ENCODE measurements around the gene MAP10.

Gene MAP10

DNA sequence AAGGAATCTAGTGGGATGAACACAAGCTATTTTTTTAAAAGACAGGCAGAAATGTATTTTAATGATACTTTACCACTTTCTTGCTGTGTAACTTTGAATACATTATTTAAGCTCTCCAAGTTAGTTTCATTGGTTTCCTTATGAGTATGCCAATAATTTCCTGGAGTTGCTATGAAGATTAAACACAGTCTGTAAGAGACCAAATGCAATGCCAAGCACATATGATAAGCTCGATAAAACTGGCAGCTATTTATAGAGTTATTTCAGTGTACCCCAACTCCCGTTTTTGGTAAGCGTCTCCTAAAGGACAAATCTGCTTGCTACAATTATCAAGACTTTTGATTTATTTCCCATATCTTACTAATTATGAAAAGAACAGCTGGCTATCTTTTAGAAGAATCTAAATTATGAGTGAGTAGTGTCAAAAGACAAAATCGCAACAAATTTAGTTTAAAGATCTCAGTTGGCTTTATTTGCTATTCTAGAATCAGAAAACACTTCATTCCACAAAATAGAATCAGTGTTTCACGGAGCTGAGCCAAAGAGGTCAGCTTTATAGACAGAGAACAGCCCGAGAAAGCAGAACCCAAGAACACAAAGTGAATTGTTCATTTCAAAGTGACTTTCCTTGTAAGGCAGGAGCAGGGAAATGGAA, 7.2 kb upstream of the MAP10 start:
- DNase-seq: no peak

DNA sequence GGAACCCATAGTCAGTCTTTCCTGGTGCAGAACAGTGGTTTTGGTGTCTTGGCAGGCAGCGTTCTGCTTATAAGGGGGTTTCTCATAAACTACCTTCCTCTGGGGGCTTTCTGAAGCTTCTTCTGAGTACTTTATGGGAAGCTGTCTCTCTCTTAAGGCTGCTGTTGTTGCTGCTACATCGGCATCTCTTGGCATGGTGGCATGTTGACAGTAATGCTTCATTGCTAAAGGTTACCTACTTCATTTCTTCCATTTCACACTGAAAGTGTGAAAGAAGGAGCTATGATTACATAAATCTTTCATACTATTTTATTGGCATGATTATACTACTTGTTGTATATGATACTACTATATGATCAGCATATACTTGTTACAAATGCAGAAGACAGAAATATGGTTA, 6.3 kb upstream of the MAP10 start:
- no peak for DNase-seq

DNA sequence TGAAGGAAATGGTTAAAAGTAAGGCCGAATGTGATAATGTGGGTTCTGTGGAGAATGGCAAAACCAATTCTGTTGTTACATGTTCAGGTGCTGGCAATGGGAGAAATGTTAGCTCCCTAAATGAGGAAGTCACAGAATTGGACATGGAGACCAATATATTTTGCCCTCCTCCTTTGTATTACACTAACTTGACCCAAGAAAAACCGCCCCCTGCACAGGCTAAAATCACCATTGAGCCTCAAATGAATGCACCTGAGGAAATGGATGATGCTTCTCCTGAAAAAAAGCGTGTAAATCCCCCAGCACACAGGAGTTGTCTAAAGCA, 932 bp downstream of the MAP10 start:
- DNase-seq: no peak

DNA sequence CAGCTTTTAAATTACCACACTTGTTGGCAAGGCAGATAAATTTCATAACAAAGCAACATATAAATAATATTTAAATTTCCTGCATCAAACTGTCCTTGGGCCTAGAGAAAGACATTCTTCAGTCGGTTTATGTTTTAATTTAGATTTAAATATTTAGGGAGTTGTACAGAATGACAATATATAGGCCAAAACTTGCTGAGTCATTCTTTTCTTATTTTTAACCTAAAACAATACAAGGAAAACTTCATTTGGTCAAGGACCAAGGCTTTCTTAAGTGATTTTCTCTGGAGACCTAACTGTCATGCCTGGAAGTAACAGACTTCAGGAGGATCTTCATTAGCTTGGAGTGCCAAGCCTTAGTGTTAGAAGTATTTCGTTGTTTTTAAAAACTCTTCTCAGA, 5.6 kb downstream of the MAP10 start:
- DNase-seq: no peak

DNA sequence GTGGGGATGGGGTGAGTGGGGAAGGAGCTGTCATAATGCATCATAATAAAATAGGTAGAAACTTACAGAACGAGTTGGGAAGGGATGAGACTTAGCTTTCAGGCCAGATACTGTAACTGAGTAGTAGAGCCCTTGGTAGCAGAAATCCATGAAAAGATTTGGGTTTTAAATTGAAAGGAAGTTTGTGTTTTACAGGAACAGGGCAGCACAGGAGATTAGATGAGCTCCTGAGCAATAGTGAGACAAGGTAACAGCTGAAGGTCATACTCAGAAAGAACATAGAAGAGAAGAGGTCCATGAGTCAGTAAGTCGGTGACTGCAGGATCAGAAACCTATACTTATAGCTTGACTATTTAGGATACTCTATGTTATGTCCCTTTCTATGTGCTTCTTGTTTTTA, 7.3 kb downstream of the MAP10 start:
- no peak for DNase-seq

DNA sequence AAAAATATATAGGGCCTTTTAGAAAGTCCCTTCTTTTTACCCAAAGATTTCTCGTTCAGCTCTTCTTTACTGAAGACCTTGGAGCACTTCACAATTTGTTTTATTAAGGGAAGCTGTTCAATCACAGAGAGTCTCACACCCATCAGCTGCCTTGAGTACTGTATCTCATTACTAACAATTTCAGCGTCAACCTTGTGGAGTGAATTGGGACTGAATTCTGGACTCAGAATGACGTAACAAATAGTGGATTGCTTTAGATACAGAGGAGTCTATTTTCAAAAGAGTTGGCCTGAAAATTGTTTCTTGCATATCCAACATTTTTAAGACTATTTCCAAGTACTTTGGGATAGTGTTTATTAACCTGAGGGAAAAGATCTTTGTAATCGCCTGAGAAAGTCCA, 7.9 kb downstream of the MAP10 start:
- no peak for DNase-seq

DNA sequence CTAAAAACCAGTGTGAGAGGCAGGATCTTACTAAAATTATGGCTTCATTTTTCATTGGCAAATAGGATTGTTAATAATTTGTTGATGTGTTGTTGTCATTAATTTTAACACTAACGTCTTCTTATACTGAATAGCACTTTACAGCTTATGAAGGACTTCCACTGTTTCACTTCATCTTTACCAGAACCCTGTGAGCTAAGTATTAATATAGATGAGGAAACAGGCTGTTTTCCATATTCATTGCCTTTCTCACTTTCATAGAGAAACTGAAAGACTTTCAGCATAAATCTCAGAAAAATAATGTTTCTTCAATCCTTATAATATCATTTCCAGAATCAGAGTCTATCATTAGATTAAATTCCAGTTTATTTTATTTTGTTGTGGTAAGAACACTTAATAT, 8.5 kb downstream of the MAP10 start:
- no peak for DNase-seq

DNA sequence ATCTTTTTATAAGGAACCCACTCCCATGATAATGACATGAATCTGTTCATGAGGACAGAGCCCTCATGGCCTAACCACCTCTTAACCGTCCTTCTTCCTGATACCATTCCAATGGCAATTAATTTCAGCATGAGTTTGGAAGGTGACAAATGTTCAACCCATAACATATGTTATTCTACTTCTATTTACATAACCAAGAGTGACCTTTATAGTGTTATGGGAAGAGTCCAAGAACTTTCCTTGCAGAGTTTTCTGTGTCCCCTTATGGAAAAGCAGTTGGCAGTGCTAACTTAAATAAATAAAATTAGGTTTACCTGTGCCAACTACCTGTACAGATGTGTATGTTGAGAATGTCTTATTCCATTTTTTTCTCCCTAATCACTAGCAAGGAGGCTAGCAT, 11.1 kb downstream of the MAP10 start:
- DNase-seq: no peak

DNA sequence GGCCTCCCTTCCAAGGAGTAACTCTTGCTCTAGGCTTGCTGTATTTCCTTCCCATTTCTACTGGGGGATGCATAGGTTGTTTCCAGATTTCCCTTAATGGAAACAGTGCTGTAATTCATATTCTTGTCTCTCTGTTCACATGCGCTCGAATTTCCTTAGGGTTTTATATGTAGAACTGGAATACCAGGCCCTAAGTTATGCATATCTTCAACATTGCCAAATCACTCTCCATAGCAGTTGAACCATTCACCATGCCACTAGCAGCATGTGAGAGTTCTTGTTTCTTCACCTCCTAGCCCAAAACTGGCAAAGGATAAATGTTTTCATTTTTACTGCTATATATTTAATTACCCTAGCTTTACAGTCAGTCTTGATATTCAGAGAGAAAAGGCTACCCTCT, 12.8 kb downstream of the MAP10 start:
- DNase-seq: no peak

DNA sequence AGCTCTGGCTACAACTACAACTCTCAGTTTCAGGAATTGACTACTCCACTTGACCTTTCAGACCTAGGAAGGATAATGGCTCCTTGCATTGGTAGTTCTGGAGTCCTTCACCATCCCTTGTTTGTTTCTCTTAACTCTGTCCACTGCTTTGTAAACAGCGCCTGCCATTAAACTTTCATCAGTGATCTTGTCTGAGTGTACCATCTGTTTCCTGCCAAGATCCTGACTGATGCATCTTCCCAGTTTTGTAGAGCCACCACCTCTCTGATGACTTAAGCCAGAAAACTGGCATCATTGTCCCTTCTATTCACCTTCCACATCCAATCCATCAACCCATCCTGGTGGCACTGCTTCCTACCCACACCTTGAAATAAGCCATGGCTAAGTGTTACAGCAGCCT, 15.2 kb downstream of the MAP10 start:
- no peak for DNase-seq

DNA sequence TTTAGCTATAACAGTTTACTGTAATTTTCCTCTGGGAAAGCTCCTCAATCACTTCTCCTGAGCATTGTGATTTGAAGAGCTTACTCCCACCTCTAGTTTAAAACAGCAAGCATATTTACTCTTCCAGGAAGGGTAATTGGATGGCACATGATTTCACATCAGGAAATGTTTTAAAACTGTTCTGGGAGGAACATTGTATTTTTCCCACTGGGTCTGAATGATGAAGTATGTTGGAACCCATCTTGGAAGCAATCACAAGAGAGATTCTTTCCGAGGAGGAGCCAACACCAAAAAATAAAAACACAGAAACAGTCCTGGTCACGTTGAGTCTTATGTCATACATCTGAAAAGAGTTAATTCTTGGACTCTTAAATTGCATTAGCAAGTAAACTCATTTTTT, 17.3 kb downstream of the MAP10 start:
- DNase-seq: no peak

DNA sequence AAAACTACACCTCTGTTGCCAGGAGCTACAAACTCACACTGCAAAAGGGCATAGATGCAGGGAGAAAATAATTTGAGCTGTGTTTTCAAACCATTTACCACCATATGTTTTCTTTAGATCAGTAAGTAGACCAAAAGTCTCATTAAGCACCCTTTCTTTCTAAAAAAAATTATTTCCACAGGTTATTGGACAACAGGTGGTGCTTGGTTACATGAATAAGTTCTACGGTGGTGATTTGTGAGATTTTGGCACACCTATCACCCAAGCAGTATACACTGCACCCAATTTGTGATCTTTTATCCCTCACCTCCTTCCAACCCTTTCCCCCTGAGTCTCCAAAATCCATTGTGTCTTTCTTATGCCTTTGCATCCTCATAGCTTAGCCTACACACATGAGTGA, 21.1 kb downstream of the MAP10 start:
- no peak for DNase-seq

DNA sequence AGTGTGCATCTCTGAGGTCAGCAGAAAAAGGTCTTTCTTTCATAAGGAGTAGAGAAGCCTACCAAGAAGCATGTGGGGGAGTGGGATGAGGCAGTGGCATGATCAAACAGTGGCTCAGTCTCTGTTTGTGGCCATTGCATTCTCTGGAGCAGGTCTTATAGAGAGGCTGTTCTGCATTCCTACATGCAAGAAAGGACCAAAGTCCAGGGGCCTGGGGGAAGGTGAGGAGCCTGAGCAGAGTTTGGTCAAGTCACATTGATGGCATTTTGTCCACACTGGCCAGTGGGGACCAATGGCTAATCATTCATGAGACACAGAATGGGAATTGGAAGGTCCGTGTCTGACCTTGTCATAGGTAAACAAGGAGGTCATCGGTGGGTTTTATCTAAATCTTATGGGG, 25.4 kb downstream of the MAP10 start:
- no peak for DNase-seq

DNA sequence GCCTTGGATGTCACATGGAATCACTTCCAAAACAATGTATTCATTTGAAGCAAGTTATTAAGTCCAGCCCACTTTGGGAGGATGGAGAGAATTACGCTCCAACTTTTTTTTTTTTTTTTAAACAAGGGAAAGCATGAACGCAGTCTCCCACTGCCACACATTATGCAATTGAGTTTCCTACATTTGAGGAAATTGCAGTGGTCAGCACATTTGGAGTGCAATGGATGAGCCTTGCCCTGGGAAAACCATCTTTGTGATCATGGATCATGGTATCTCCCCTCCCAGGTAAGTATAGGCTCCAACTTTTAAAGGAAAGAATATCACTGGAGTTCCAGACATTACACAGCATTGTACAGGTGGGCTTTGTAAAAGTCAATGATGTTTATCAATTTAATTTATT, 26.7 kb downstream of the MAP10 start:
- no peak for DNase-seq

DNA sequence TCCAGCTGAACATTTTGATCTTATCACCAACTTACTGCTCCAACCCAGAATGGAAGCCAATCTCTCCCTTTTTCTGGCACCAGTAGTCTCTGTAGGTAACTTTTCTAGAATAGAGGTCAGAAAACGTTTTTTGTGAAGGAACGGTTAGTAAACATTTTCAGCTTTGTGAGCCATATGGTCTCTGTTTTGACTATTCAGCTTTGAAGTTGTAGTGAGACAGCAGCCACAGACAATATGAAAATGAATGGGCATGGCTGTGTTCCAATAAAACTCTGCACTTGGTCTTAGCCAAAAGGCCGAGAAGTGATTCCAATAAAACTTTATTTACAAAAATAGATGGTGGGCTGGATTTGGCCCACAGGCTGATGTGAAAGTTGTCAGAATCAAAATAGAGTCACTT, 28.9 kb downstream of the MAP10 start:
- no peak for DNase-seq

DNA sequence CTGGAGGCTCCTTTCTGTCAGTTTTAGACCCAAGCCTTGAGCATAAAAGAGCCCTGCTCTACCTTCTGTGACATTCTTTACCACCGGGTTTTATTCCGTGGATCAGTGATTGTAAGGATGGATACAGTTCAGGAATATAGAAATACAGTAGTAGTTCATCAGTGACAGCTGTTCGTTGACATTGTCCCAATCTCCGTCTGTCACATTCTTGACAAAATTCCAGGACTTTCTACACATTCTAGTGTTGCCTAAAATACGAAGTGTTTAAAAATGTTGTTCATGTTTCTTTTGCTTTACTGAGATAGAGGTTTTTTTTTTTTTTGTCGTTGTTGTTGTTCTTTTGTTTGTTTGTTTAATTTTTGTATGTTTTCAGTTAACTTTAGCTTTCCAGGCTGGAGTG, 29.9 kb downstream of the MAP10 start:
- no peak for DNase-seq

DNA sequence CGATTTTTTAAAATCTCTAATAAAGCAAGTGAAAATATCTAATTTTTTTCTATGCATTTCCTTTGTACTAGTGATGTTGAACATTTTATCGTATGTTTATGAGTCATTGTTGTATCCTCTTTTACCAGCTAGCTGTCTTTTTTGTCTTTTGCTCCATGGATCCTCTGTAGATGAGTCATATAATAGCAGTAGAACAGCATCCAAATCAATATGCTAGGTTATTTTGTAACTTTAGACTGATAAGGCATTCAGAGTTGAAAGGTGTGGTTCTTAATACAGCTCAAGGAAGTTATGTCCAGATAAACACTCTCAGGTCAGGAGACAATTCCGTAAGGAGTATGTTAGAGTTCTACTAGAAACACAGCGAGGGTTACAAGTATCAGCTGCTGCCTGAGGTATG, 31.9 kb downstream of the MAP10 start:
- DNase-seq: no peak

DNA sequence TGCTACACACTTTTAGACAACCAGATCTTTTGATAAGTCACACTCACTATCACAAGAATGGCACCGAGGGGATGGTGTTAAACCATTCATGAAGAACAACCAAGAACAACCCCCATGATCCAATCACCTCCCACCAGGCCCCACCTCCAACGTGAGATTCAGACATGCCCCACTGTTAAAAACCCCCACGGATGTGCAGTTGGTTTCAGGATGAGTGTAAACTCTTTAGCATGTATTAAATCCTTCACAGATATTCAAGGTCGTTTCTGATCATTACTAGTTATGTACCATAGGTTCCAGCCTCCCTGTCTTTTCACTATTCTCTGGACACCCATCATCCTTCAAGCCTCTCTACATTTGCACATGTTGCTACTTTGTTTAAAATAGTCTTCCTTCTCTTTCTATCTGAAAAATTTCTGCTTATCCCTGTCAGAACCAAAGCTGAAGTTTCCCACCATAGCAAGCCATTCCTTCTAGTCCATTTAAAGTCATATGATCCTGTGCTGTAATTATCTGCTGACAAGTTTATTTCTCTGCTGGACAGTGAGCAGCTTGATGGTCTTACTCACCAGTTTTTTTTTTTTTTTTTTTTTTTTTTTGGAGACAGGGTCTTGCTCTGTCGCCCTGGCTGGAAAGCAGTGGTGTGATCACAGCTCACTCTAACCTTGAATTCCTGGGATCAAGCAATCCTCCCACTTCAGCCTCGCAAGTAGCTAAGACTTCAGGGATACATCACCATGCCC, 36.8 kb downstream of the MAP10 start:
- no peak for DNase-seq

DNA sequence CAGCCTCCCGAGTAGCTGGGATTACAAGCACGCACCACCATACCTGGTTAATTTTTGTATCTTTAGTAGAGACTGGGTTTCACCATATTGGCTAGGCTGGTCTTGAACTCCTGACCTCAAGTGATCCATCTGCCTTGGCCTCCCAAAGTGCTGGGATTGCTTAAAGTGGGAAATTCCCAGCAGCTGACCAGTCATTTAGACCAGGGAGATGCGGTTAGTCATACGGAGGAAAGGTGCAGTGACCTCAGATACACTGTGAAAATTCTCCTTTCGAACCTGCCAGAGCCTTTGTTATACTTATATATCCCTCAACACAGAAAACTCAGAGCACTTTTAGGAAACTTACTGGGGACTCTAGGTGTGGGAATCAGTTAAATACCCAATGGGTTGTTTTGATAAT, 39.6 kb downstream of the MAP10 start:
- DNase-seq: no peak

DNA sequence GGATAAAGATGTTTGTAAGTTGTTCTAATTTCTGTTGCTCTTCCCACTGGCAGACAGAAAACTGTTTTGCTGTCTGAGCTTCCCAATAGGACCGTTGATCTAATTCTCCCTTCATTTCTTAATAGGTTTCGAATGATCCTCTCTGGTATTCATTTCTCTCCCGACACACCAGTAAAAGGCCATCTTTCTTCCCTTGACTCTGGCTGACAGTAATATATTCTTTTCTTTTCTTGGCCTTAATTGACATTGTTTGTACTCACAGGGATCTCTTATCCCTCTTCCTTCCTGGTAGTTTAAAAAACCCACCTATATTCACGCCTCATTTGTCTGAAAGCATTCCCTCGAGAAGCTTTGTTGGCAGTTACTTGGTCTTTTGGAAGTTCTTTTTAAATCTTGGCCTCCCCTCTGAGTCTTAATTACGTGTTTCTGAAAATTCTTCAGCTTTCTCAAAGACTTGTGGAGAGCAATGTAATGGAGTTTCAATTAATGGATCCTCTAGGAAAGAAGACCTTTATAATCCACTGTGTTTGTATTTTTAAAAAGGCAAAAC, 40.3 kb downstream of the MAP10 start:
- no peak for DNase-seq

DNA sequence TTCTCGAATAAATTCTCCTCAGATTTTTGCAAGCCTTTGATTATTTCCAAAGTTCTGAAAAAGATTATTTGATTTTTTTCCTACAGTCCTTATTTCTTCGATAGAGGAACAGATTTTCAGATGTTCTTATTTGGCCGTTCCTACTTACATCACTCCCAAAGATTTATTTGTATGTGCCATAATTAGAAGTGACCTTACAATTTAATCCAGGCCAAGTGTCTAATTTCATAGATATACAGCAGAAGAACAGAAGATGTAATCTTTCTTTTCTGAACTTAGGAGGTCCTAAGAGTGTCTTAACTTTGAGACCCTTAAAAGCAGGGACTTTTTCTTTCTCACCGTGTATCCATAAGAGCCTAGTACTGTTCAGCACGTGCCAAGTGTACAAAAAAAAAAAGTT, 46.3 kb downstream of the MAP10 start:
- no peak for DNase-seq

DNA sequence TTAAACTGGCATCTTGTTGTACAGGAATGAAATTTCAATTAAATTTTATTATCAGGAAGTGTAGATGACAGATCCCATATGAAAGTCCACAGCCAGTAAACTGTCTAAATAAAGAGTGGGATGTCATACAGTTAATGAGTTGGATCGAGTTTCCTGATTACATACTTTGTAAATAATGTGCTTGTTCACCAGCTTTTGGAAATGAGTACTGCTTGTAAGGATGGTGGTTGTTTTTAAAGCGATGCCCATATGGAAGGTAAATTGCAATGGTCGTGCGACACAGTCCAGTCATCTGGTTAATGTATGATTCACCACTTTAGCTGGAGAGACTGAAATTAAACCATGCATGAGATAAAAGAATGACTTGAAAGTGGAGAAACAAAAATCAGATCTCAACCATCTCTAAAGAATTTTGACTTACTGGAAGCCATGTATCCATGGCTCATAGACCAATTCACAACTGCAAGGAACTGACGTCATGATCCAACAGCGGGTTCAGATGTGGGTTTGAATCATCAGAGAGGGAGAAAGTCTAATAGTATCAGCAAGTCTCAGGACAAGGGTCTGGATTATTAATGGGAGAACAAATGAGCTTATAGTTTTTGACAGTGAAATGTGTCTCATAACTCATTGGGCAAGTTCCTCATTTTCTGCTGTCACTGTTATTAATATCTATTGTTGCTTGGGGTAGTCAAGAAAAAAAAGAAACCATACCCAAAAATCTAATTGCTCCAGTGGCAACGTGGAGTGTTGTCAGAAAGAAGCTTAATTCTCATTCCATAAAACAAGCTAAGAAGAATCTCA, 49.0 kb downstream of the MAP10 start:
- no peak for DNase-seq

DNA sequence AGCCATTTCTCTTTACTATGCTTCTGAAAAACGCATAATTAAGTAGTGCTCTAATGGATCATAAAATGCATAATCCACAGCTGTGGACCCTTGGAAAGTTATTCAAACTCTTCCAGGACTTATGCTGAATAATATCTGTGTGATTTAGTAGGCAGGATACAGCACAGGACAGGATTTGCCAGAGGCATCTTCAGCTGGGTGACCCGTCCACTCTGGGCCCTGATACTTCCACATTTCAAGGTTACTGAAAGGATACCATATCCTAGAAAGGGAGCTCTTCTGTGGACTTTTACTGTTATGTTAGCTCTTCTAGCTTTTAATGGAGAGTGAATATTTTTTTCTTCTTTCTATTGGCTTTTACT, 49.6 kb downstream of the MAP10 start:
- DNase-seq: no peak

DNA sequence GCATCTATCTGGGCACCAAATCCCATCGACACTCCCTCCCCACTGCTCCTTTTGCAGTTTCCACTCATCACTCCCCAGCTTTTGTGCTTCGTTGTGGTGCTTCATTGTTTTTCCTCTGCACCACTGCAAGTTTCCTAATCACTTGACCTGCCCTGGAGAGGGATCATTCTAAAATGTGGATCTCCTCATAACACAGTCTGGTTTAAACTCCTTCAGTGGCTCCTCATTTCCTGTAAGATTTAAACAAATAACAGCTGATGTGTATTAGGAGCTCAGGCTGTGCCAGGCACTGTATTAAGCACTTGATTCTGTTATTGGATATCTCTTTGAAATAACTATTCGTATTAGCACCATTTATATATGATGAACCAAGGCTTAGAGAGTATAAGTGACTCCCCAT, 51.3 kb downstream of the MAP10 start:
- DNase-seq: no peak

Measured in activated T-cell treated with anti-CD3 and anti-CD28 coated beads, Interleukin-2, amount 50 U/mL, for 48 hours (primary cell).